ENCODE measurements around the gene RCSD1.

RCSD1 gene

GRCh38 chr1:167693425-167694045, 63.5 kb downstream of the RCSD1 start:
- DNase-seq (ENCODE audit: low read depth) = no peak

- no peak for DNase-seq (ENCODE audit: low read depth)
Measured at GRCh38 chr1:167694691-167695090, 64.7 kb downstream of the RCSD1 start.

- DNase-seq (ENCODE audit: low read depth) = no peak
Measured at GRCh38 chr1:167695147-167695546, 65.1 kb downstream of the RCSD1 start.

GRCh38 chr1:167695756-167696561, 65.9 kb downstream of the RCSD1 start:
- no peak for DNase-seq (ENCODE audit: low read depth)

GRCh38 chr1:167697667-167698141, 67.7 kb downstream of the RCSD1 start:
- DNase-seq (ENCODE audit: low read depth) = no peak

- DNase-seq (ENCODE audit: low read depth) = no peak
Measured at GRCh38 chr1:167698313-167698712, 68.3 kb downstream of the RCSD1 start.

- DNase-seq (ENCODE audit: low read depth) = no peak
Measured at GRCh38 chr1:167701510-167701909, 71.5 kb downstream of the RCSD1 start.

- no peak for DNase-seq (ENCODE audit: low read depth)
Measured at GRCh38 chr1:167703557-167703956, 73.5 kb downstream of the RCSD1 start.

- DNase-seq (ENCODE audit: low read depth) = no peak
Measured at GRCh38 chr1:167704715-167705114, 74.7 kb downstream of the RCSD1 start.

GRCh38 chr1:167705250-167705649, 75.2 kb downstream of the RCSD1 start:
- DNase-seq (ENCODE audit: low read depth) = no peak

- DNase-seq (ENCODE audit: low read depth) = no peak
Measured at GRCh38 chr1:167706363-167706762, 76.3 kb downstream of the RCSD1 start.

- no peak for DNase-seq (ENCODE audit: low read depth)
Measured at GRCh38 chr1:167706931-167707877, 77.2 kb downstream of the RCSD1 start.

- DNase-seq (ENCODE audit: low read depth) = no peak
Measured at GRCh38 chr1:167707942-167708341, 77.9 kb downstream of the RCSD1 start.

- no peak for DNase-seq (ENCODE audit: low read depth)
Measured at GRCh38 chr1:167708940-167709389, 78.9 kb downstream of the RCSD1 start.

- no peak for DNase-seq (ENCODE audit: low read depth)
Measured at GRCh38 chr1:167710836-167711235, 80.8 kb downstream of the RCSD1 start.

GRCh38 chr1:167711797-167712196, 81.8 kb downstream of the RCSD1 start:
- no peak for DNase-seq (ENCODE audit: low read depth)

GRCh38 chr1:167713330-167714081, 83.5 kb downstream of the RCSD1 start:
- DNase-seq (ENCODE audit: low read depth) = no peak

- peak; percentile 79 for DNase-seq (ENCODE audit: low read depth)
Measured at GRCh38 chr1:167714098-167714438, 84.0 kb downstream of the RCSD1 start.

GRCh38 chr1:167714439-167715156, 84.6 kb downstream of the RCSD1 start:
- DNase-seq (ENCODE audit: low read depth) = peak; percentile 84

- DNase-seq (ENCODE audit: low read depth) = peak; percentile 83
Measured at GRCh38 chr1:167715157-167715999, 85.3 kb downstream of the RCSD1 start.

Data from activated T-cell treated with anti-CD3 and anti-CD28 coated beads for 48 hours (primary cell).